ENCODE results near the gene HNF1A.

GRCh38 chr12:121050725-121051124 lies 72.4 kb downstream of the HNF1A start:
- no peak for TF ChIP-seq POLR2AphosphoS5 (IDR thresholded peaks at IDR 0.05; ENCODE audit: low read depth)
- TF ChIP-seq CTCF (IDR thresholded peaks at IDR 0.05; ENCODE audit: insufficient read depth, low read length) = no peak
- TF ChIP-seq GABPA (IDR thresholded peaks at IDR 0.05; ENCODE audit: low read depth) = no peak
- no peak for TF ChIP-seq REST (IDR thresholded peaks at IDR 0.05; ENCODE audit: insufficient replicate concordance, low read depth)
- no peak for TF ChIP-seq SPI1 (IDR thresholded peaks at IDR 0.05; ENCODE audit: borderline replicate concordance, low read depth)

Measured in HL-60 (cell line).